Right lobe of liver (tissue), 6 donors: Measurements from ENCODE around the gene SERTAD1. TPM values are rescaled to one million over a fixed set of nuclear protein-coding genes. Genes with fewer than 3 reads are reported as not detected.
A peak's percentile ranks its signal among the peaks of the same experiment; 100 is the strongest.

Experiments used
- ATAC-seq, 4 donors: fragments of 200-7000 bp; cut with Tn5 transposase; one replicate each; pipeline ENCODE4 v1.9.1; 2020; ENCODE audit warnings: mild to moderate bottlenecking in 4 of 4, moderate library complexity in 4 of 4
- DNase-seq, 3 donors: peaks; one replicate each; pipeline ENCODE4 v3.0.0-alpha.2; 2020
- H3K27ac ChIP-seq, 3 donors: fragments of 200-600 bp; one replicate each; pipeline ENCODE4 v1.8.0; 2022
- H3K27me3 ChIP-seq, 2 donors: fragments of 200-600 bp; one replicate each; pipeline ENCODE4 v1.8.0; 2022
- H3K36me3 ChIP-seq, 4 donors: fragments of 200-600 bp; sonication (generic) in 1 of 4; one replicate each; pipeline versions ENCODE4 v1.5.1 to v1.8.0; 2017 to 2022; ENCODE audit warnings: control low read depth in 1 of 4
- H3K4me1 ChIP-seq, 4 donors: fragments of 200-600 bp; sonication (generic) in 1 of 4; one replicate each; pipeline versions ENCODE4 v1.5.1 to v1.8.0; 2017 to 2022; ENCODE audit warnings: control low read depth in 1 of 4
- H3K4me3 ChIP-seq, 3 donors: fragments of 200-600 bp; one replicate each; pipeline ENCODE4 v1.8.0; 2022
- H3K9me3 ChIP-seq, 4 donors: fragments of 200-600 bp; sonication (generic) in 1 of 4; one replicate each; pipeline versions ENCODE4 v1.5.1 to v1.8.0; 2017 to 2022; ENCODE audit warnings: control low read depth in 1 of 4
- CTCF ChIP-seq, 4 donors: fragments of 200-600 bp in 3 of 4; fragments of 450-650 bp in 1 of 4; IDR thresholded peaks; one replicate each; pipeline versions ENCODE4 v1.5.1 to v1.8.0; 2016 to 2022; ENCODE audit warnings: antibody characterized with exemption in 4 of 4, mild to moderate bottlenecking in 2 of 4
- POLR2A ChIP-seq: fragments of 450-650 bp; IDR thresholded peaks from one replicate; pipeline ENCODE4 v1.6.1; 2017; ENCODE audit warnings: antibody characterized with exemption, mild to moderate bottlenecking
- WGBS: methylation state at CpG from one replicate; pipeline ENCODE4 v1.1.6; 2018; ENCODE audit warnings: low coverage, low lambda C conversion rate; ENCODE audit not compliant: insufficient coverage; ENCODE audit errors: missing lambda C conversion rate; 5-methylcytosine and 5-hydroxymethylcytosine counted together
- intact Hi-C, 2 donors: fragments of 100-400 bp; cut with DNase I; formaldehyde crosslinking; loops; one replicate each; pipeline versions ENCODE4 v1.11.2 to v1.14.1; 2022
- total RNA-seq, 6 experiments: library from RNA; depleted of rRNA in 2 of 6; stranded (reverse); fragments of >200 nt in 2 of 6; fragmentation: NEBNext Ultra II Directional in 3 of 6; extraction: Animal tissue kit (Norgen Biotek cat#: 25700) in 3 of 6; gene quantifications; one replicate each; pipeline versions ENCODE4 v1.1.0 to v1.2.4, GENCODE V29; 2016 to 2023
- donor health status: DM: no; HTN: yes; CAD: no.
- donor health status: DM: no; HTN: no; CAD: no.
- donor health status: DM: no; HTN: no; CAD: no.
- donor health status: DM: no; HTN: yes; CAD: no.
- donor health status: DM: no; HTN: yes; CAD: no.

Gene SERTAD1
- total RNA-seq, 6 experiments from 2014 or later, result 3.7 to 11.7 (median 6.2) TPM

GRCh38 chr19:40424637-40425449, 949 bp downstream of the SERTAD1 start:
- intact Hi-C loops, result no loop called here
- TF ChIP-seq POLR2A (no peak), CTCF (IDR thresholded peaks at IDR 0.05) (no peak)
- Histone ChIP-seq H3K27ac (peak overlapping the region; percentile 92 to 97 (median 97)), H3K4me1 (peaks cover 0 to 22% (median 0%) of the 10 kb centered on the region in 4 donors), H3K4me3 (peak overlapping the region; percentile 89 to 95 (median 92)), H3K9me3 (no peaks in the 10 kb centered on the region), H3K27me3 (no peaks in the 10 kb centered on the region), H3K36me3 (peaks cover 0 to 12% (median 4%) of the 10 kb centered on the region in 4 donors)
- DNase-seq (peak in 1 of 3 donors; percentile 77), ATAC-seq (peak; percentile 5 to 37 (median 19))
- 3% methylated on average over 13 of the region's 28 CpGs for WGBS

GRCh38 chr19:40423938-40424337, 1.9 kb downstream of the SERTAD1 start:
- peaks cover 0 to 12% (median 4%) of the 10 kb centered on the region in 4 donors for H3K36me3 ChIP-seq
- intact Hi-C loops, result no loop called here
- H3K4me1 ChIP-seq, result peaks cover 0 to 22% (median 0%) of the 10 kb centered on the region in 4 donors
- H3K9me3 ChIP-seq, result no peaks in the 10 kb centered on the region
- DNase-seq (no peak), ATAC-seq (no peak)
- no peaks in the 10 kb centered on the region for H3K27me3 ChIP-seq
- WGBS, result 85% methylated on average over 6 of the region's 6 CpGs
- peak overlapping the region in 2 of 3 donors; percentile 97 for H3K27ac ChIP-seq
- H3K4me3 ChIP-seq, result peak overlapping the region in 1 of 3 donors; percentile 95
- TF ChIP-seq POLR2A (no peak), CTCF (IDR thresholded peaks at IDR 0.05) (no peak)

- 82% methylated on average over 9 of the region's 31 CpGs for WGBS
- Histone ChIP-seq H3K36me3 (peaks cover 0 to 12% (median 4%) of the 10 kb centered on the region in 4 donors), H3K4me3 (no peak overlapping the region), H3K27me3 (no peaks in the 10 kb centered on the region), H3K9me3 (no peaks in the 10 kb centered on the region), H3K27ac (no peak overlapping the region), H3K4me1 (peaks cover 0 to 22% (median 0%) of the 10 kb centered on the region in 4 donors)
- no peak for ATAC-seq
- intact Hi-C loops, result no loop called here
- DNase-seq, result no peak
- TF ChIP-seq CTCF (IDR thresholded peaks at IDR 0.05) (no peak), POLR2A (no peak)
Measured at GRCh38 chr19:40422748-40423566, 2.8 kb downstream of the SERTAD1 start.

GRCh38 chr19:40421993-40422747, 3.6 kb downstream of the SERTAD1 start:
- TF ChIP-seq POLR2A, result no peak
- TF ChIP-seq CTCF (IDR thresholded peaks at IDR 0.05), result no peak
- no peak for ATAC-seq
- Histone ChIP-seq H3K4me1 (peaks cover 0 to 22% (median 0%) of the 10 kb centered on the region in 4 donors), H3K27ac (peak overlapping the region; percentile 92 to 94 (median 93)), H3K9me3 (no peaks in the 10 kb centered on the region), H3K27me3 (no peaks in the 10 kb centered on the region), H3K4me3 (peak overlapping the region in 2 of 3 donors; percentile 46 to 61), H3K36me3 (peaks cover 0 to 12% (median 4%) of the 10 kb centered on the region in 4 donors)
- DNase-seq, result no peak
- intact Hi-C loops, result no loop called here
- WGBS, result 87% methylated on average over 8 of the region's 16 CpGs
